Upper lobe of left lung (tissue), 6 donors: ENCODE data around the gene VPS26C. TPM values are rescaled to one million over a fixed set of nuclear protein-coding genes. Genes with fewer than 3 reads are reported as not detected.
A peak's percentile ranks its signal among the peaks of the same experiment; 100 is the strongest.

Source experiments
- ATAC-seq, 2 donors: fragments of 200-7000 bp; cut with Tn5 transposase; one replicate each; pipeline ENCODE4 v1.9.1; 2022; ENCODE audit warnings: mild to moderate bottlenecking in 2 of 2, moderate library complexity in 2 of 2; ENCODE audit not compliant: low FRiP score in 2 of 2
- DNase-seq, 2 donors: peaks; one replicate each; pipeline ENCODE4 v3.0.0-alpha.2; 2019 to 2020
- H3K27ac ChIP-seq, 4 donors: fragments of 200-600 bp; sonication (generic); one replicate each; pipeline ENCODE4 v1.5.1; 2016 to 2019
- H3K27me3 ChIP-seq, 4 donors: fragments of 200-600 bp; sonication (generic); one replicate each; pipeline ENCODE4 v1.5.1; 2017 to 2019
- H3K36me3 ChIP-seq, 4 donors: fragments of 200-600 bp; sonication (generic); one replicate each; pipeline ENCODE4 v1.5.1; 2016 to 2019
- H3K4me1 ChIP-seq, 4 donors: fragments of 200-600 bp; sonication (generic); one replicate each; pipeline ENCODE4 v1.5.1; 2018 to 2019
- H3K4me3 ChIP-seq, 4 donors: fragments of 200-600 bp; sonication (generic); one replicate each; pipeline ENCODE4 v1.5.1; 2017 to 2019; ENCODE audit warnings: mild to moderate bottlenecking in 2 of 4, moderate library complexity in 1 of 4
- H3K9me3 ChIP-seq, 4 donors: fragments of 200-600 bp; sonication (generic); one replicate each; pipeline ENCODE4 v1.5.1; 2018 to 2019
- CTCF ChIP-seq, 6 experiments: fragments of 450-650 bp in 4 of 6; fragments of 200-600 bp in 2 of 6; sonication (generic) in 2 of 6; IDR thresholded peaks; one replicate each; pipeline ENCODE4 v1.5.1; 2016 to 2019; ENCODE audit warnings: antibody characterized with exemption in 6 of 6
- EP300 ChIP-seq, 4 donors: sonication (generic); formaldehyde crosslinking; IDR thresholded peaks; one replicate each; pipeline ENCODE4 v1.5.1; 2017; ENCODE audit warnings: antibody characterized with exemption in 4 of 4, control low read depth in 2 of 4
- POLR2A ChIP-seq, 4 donors: fragments of 450-650 bp; IDR thresholded peaks; one replicate each; pipeline ENCODE4 v1.5.1; 2016 to 2017; ENCODE audit warnings: antibody characterized with exemption in 4 of 4, mild to moderate bottlenecking in 2 of 4
- POLR2AphosphoS5 ChIP-seq, 2 donors: sonication (generic); formaldehyde crosslinking; IDR thresholded peaks; one replicate each; pipeline ENCODE4 v1.5.1; 2017; ENCODE audit warnings: antibody characterized with exemption in 2 of 2
- WGBS, 2 donors: methylation state at CpG; one replicate each; pipeline ENCODE4 v1.1.5; 2017 to 2018; 5-methylcytosine and 5-hydroxymethylcytosine counted together
- total RNA-seq, 6 donors: library from RNA; depleted of rRNA in 4 of 6; stranded (reverse); fragments of >200 nt in 4 of 6; gene quantifications; one replicate each; pipeline versions ENCODE4 v1.1.0 to v1.2.1, GENCODE V29; 2016 to 2021
- donor health status: DM: no; HTN: no; CAD: no; lungs with moderate emphysema.
- donor health status: DM: no; HTN: yes; CAD: no; lungs with severe emphysema.

VPS26C gene
- total RNA-seq, 6 donors from 2014 or later = 52.1 to 95.3 (median 65.0) TPM

- TF ChIP-seq CTCF (IDR thresholded peaks at IDR 0.05) (no peak), POLR2A (IDR thresholded peaks at IDR 0.05) (no peak), EP300 (IDR thresholded peaks at IDR 0.05) (no peak), POLR2AphosphoS5 (IDR thresholded peaks at IDR 0.05) (no peak)
- no peaks in the 10 kb centered on the region for H3K27me3 ChIP-seq
- H3K9me3 ChIP-seq = no peaks in the 10 kb centered on the region
- DNase-seq = peak in 1 of 2 donors; percentile 29
- H3K36me3 ChIP-seq = no peaks in the 10 kb centered on the region
- peak overlapping the region; percentile 77 to 83 (median 80) for H3K27ac ChIP-seq
- peak; percentile 47 to 81 for ATAC-seq
- peak overlapping the region; percentile 18 to 61 (median 56) for H3K4me3 ChIP-seq
- H3K4me1 ChIP-seq = peaks cover 11 to 32% (median 20%) of the 10 kb centered on the region in 4 donors
- 1 to 3% methylated on average over 22 of the region's 22 CpGs for WGBS, 2 donors
Measured at GRCh38 chr21:37257511-37257966, 9.6 kb downstream of the VPS26C start.

GRCh38 chr21:37253991-37254390, 13.1 kb downstream of the VPS26C start:
- Histone ChIP-seq H3K27me3 (no peaks in the 10 kb centered on the region), H3K9me3 (no peaks in the 10 kb centered on the region), H3K4me1 (peaks cover 15 to 36% (median 17%) of the 10 kb centered on the region in 4 donors), H3K27ac (no peak overlapping the region), H3K4me3 (no peak overlapping the region), H3K36me3 (no peaks in the 10 kb centered on the region)
- no peak for ATAC-seq
- TF ChIP-seq POLR2AphosphoS5 (IDR thresholded peaks at IDR 0.05) (no peak), EP300 (IDR thresholded peaks at IDR 0.05) (no peak), CTCF (IDR thresholded peaks at IDR 0.05) (no peak), POLR2A (IDR thresholded peaks at IDR 0.05) (no peak)
- no peak for DNase-seq
- 80 to 81% methylated on average over 6 of the region's 6 CpGs for WGBS, 2 donors

GRCh38 chr21:37251294-37251634, 15.9 kb downstream of the VPS26C start:
- Histone ChIP-seq H3K27me3 (no peaks in the 10 kb centered on the region), H3K4me1 (peaks cover 0 to 14% (median 4%) of the 10 kb centered on the region in 4 donors), H3K4me3 (no peak overlapping the region), H3K27ac (no peak overlapping the region), H3K36me3 (no peaks in the 10 kb centered on the region), H3K9me3 (no peaks in the 10 kb centered on the region)
- TF ChIP-seq CTCF (IDR thresholded peaks at IDR 0.05) = no peak
- TF ChIP-seq POLR2AphosphoS5 (IDR thresholded peaks at IDR 0.05) = no peak
- TF ChIP-seq POLR2A (IDR thresholded peaks at IDR 0.05) = no peak
- no peak for TF ChIP-seq EP300 (IDR thresholded peaks at IDR 0.05)
- no peak for DNase-seq
- ATAC-seq = no peak
- WGBS, 2 donors = 65% methylated on average over 2 of the region's 2 CpGs

GRCh38 chr21:37249112-37249904, 17.8 kb downstream of the VPS26C start:
- no peak overlapping the region for H3K27ac ChIP-seq
- no peaks in the 10 kb centered on the region for H3K36me3 ChIP-seq
- H3K4me1 ChIP-seq = peaks cover 3 to 28% (median 13%) of the 10 kb centered on the region in 4 donors
- no peaks in the 10 kb centered on the region for H3K27me3 ChIP-seq
- no peak overlapping the region for H3K4me3 ChIP-seq
- ATAC-seq (no peak), DNase-seq (no peak)
- WGBS, 2 donors = 78 to 90% methylated on average over 3 of the region's 3 CpGs
- no peak for TF ChIP-seq CTCF (IDR thresholded peaks at IDR 0.05)
- no peak for TF ChIP-seq POLR2A (IDR thresholded peaks at IDR 0.05)
- no peak for TF ChIP-seq EP300 (IDR thresholded peaks at IDR 0.05)
- TF ChIP-seq POLR2AphosphoS5 (IDR thresholded peaks at IDR 0.05) = no peak
- H3K9me3 ChIP-seq = no peaks in the 10 kb centered on the region
